Mucosa of descending colon (tissue), 3 donors: ENCODE measurements around the gene DHRS7C. TPM values are rescaled to one million over a fixed set of nuclear protein-coding genes. Genes with fewer than 3 reads are reported as not detected.

Experiments used
- ATAC-seq: fragments of 200-7000 bp; cut with Tn5 transposase; one replicate; pipeline ENCODE4 v1.9.1; 2020; ENCODE audit warnings: mild to moderate bottlenecking, moderate library complexity
- DNase-seq, 3 donors: peaks; one replicate each; pipeline ENCODE4 v3.0.0-alpha.2; 2020
- H3K36me3 ChIP-seq: fragments of 200-600 bp; one replicate; pipeline ENCODE4 v1.8.0; 2021; ENCODE audit warnings: low read depth, mild to moderate bottlenecking
- H3K4me1 ChIP-seq: fragments of 200-600 bp; one replicate; pipeline ENCODE4 v1.8.0; 2021; ENCODE audit warnings: low read depth, mild to moderate bottlenecking
- H3K4me3 ChIP-seq: fragments of 200-600 bp; one replicate; pipeline ENCODE4 v1.8.0; 2021; ENCODE audit warnings: mild to moderate bottlenecking
- H3K9me3 ChIP-seq: fragments of 200-600 bp; one replicate; pipeline ENCODE4 v1.8.0; 2021; ENCODE audit warnings: mild to moderate bottlenecking
- CTCF ChIP-seq: fragments of 200-600 bp; IDR thresholded peaks from one replicate; pipeline ENCODE4 v1.8.0; 2022; ENCODE audit warnings: antibody characterized with exemption, mild to moderate bottlenecking
- intact Hi-C, 2 donors: fragments of 100-400 bp; cut with DNase I in 1 of 2; cut with micrococcal nuclease in 1 of 2; formaldehyde crosslinking; loops; one replicate each; pipeline versions ENCODE4 v1.11.0 to v1.11.1; 2022; cut with DNase I, micrococcal nuclease
- total RNA-seq, 3 donors: library from RNA; stranded (reverse); fragmentation: NEBNext Ultra II Directional in 2 of 3; extraction: Animal tissue kit (Norgen Biotek cat#: 25700) in 2 of 3; gene quantifications; one replicate each; pipeline versions ENCODE4 v1.2.1 to v1.2.4, GENCODE V29; 2021 to 2023
- donor health status: DM: no; HTN: no; CAD: no; lungs with moderate emphysema.
- donor health status: DM: no; HTN: no; CAD: no.
- donor health status: DM: no; HTN: yes; CAD: no.

Gene DHRS7C
- total RNA-seq, 3 donors from 2014 or later: 0.85 TPM; not detected in 2

- H3K4me3 ChIP-seq: no peak overlapping the region
- TF ChIP-seq CTCF: no peak
- intact Hi-C loops: no loop called here
- H3K4me1 ChIP-seq: no peaks in the 10 kb centered on the region
- H3K36me3 ChIP-seq: no peaks in the 10 kb centered on the region
- no peaks in the 10 kb centered on the region for H3K9me3 ChIP-seq
- ATAC-seq (no peak), DNase-seq (no peak)
These were observed 21.8 kb upstream of the DHRS7C start for GRCh38 chr17:9813166-9813565.

- no peaks in the 10 kb centered on the region for H3K4me1 ChIP-seq
- TF ChIP-seq CTCF: no peak
- H3K4me3 ChIP-seq: no peak overlapping the region
- intact Hi-C loops: no loop called here
- no peaks in the 10 kb centered on the region for H3K36me3 ChIP-seq
- no peak for DNase-seq
- no peaks in the 10 kb centered on the region for H3K9me3 ChIP-seq
- ATAC-seq: no peak
These were observed 20.1 kb upstream of the DHRS7C start for GRCh38 chr17:9811537-9811936.

DNA sequence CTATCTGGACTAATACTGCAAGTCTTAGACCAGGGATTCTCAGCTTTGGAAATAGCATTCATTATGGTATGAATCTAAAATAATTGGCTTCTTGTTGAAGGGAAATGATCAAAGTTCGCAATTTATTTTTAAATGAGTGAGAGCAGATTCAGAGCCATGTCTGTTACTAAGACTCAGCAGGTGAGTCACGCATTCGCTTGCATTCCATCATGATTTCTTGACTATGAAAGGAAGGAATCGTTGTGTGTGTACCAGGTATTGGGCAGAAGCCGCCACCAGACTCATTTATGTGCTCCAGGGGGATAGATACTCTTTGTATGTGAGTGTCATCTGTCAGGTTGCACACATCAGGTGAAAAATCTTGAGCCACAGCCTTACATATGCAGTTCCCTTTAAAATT is 19.7 kb upstream of the DHRS7C start:
- no peak for TF ChIP-seq CTCF
- intact Hi-C loops: no loop called here
- Histone ChIP-seq H3K36me3 (no peaks in the 10 kb centered on the region), H3K4me3 (no peak overlapping the region), H3K9me3 (no peaks in the 10 kb centered on the region), H3K4me1 (no peaks in the 10 kb centered on the region)
- DNase-seq (no peak), ATAC-seq (no peak)

DNA sequence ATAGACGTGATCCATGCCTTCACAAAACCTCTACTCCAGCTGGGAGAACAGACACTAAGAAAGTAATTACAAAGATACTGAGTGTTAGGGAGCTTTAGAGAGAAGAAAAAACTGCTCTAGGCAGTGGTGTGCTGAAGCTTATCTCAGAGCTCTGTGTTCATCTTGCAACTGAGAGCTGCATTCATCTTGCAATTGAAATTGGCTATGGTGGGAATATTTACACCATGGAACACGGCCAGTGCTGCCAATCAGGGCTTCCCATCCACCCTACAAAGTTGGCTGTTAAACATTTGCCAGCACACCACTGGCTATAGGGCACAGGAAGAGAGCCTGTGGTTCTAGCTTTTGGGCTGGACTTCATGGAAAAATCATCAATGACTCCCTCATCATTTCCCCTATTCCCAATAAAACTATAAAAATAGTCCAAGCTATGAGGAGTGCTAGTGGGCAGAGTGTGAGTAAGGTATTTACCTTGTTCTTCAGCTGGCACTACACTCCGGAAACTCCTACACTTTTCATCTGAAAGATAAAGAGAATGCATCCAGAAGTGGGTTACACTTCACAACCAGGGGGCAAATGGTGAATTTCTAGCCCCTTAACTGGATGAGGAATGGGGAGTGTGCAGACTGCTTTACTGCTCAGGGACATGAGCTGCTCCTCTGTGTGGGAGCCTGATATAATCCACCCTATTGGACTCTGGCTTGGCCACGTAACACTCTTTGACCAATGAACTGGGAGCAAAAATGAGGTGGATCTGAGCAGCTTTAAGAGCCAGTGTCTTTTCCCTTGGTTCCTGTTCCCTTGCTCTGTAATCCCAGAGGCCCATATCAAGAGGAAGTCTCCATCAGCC is 18.9 kb upstream of the DHRS7C start:
- no peak for TF ChIP-seq CTCF
- intact Hi-C loops: no loop called here
- ATAC-seq (no peak), DNase-seq (no peak)
- H3K4me1 ChIP-seq: no peaks in the 10 kb centered on the region
- H3K4me3 ChIP-seq: no peak overlapping the region
- no peaks in the 10 kb centered on the region for H3K9me3 ChIP-seq
- no peaks in the 10 kb centered on the region for H3K36me3 ChIP-seq

DNA sequence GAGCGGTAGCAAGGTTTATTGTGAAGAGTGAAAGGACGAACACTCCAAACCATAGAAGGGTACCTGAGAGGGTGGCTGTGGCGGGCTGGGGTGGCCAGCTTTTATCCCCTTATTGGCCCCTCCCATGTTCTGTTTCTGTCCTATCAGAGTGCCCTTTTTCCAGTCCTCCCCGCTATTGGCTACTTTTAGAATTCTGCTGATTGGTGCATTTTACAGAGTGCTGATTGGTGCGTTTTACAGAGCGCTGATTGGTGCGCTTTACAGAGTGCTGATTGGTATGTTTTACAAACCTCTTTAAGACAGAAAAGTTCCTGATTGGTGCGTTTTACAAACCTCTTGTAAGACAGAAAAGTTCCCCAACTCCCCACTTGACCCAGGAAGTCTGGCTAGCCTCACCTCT is 18.0 kb upstream of the DHRS7C start:
- Histone ChIP-seq H3K36me3 (no peaks in the 10 kb centered on the region), H3K4me1 (no peaks in the 10 kb centered on the region), H3K4me3 (no peak overlapping the region), H3K9me3 (no peaks in the 10 kb centered on the region)
- TF ChIP-seq CTCF: no peak
- ATAC-seq (no peak), DNase-seq (no peak)
- intact Hi-C loops: no loop called here
